GM12878 (cell line): ENCODE measurements around the gene THRA. TPM values are rescaled to one million over a fixed set of nuclear protein-coding genes. Genes with fewer than 3 reads are reported as not detected.

ENCODE experiments used
- EZH2 ChIP-seq: IDR thresholded peaks from 2 replicates; pipeline ENCODE4 v1.6.1; 2012; ENCODE audit warnings: low read depth, mild to moderate bottlenecking, control low read depth, inconsistent platforms, low read length, borderline replicate concordance; ENCODE audit not compliant: control insufficient read depth
- GATAD2B ChIP-seq: fragments of 450-650 bp; conservative IDR thresholded peaks from 2 replicates; pipeline ENCODE4 v1.6.1; 2017; ENCODE audit warnings: low read depth, mild to moderate bottlenecking, moderate library complexity
- MTA2 ChIP-seq: fragments of 450-650 bp; IDR thresholded peaks from 2 replicates; pipeline ENCODE4 v1.6.1; 2016; ENCODE audit warnings: low read depth, mild to moderate bottlenecking, moderate library complexity
- MYB ChIP-seq: fragments of 150-350 bp; IDR thresholded peaks from 2 replicates; pipeline ENCODE4 v1.6.1; 2014; ENCODE audit warnings: mild to moderate bottlenecking, low read depth, low read length, borderline replicate concordance
- PRDM15 ChIP-seq: fragments of 450-650 bp; formaldehyde crosslinking; IDR thresholded peaks from 2 replicates; pipeline ENCODE4 v1.4.0; 2020; ENCODE audit warnings: mild to moderate bottlenecking, moderate library complexity
- SUZ12 ChIP-seq: fragments of 200-600 bp; sonication (generic); IDR thresholded peaks from one replicate; pipeline ENCODE4 v1.6.1; 2018; ENCODE audit warnings: antibody characterized with exemption, mild to moderate bottlenecking; ENCODE audit not compliant: unreplicated experiment
- TCF3 ChIP-seq: IDR thresholded peaks from 2 replicates; pipeline ENCODE4 v1.6.1; 2012; ENCODE audit warnings: low read depth, mild to moderate bottlenecking, low read length, borderline replicate concordance; ENCODE audit not compliant: insufficient read depth
- ZNF384 ChIP-seq: IDR thresholded peaks from 2 replicates; pipeline ENCODE4 v1.6.1; 2012; ENCODE audit warnings: low read depth, mild to moderate bottlenecking, low read length, improper control_type of control experiment, borderline replicate concordance
- polyA plus RNA-seq, 11 experiments: library from polyadenylated mRNA; depleted of rRNA in 4 of 11; unstranded in 6 of 11; stranded (reverse) in 5 of 11; fragments of >200 nt; fragmentation: Nextera tagmentation in 4 of 11; fragmentation: Illumina TruSeq in 1 of 11; extraction: Ambion mirVana in 4 of 11; extraction: Trizol in 1 of 11; gene quantifications; 1 replicate in 1 of 11; 2 replicates in 10 of 11; pipeline versions ENCODE4 v1.2.1 to v1.2.3, GENCODE V29; 2011 to 2016; ENCODE audit warnings: inconsistent platforms in 2 of 11, missing spikeins in 2 of 11, low read depth in 1 of 11
- total RNA-seq, 4 experiments: library from RNA; depleted of rRNA in 3 of 4; stranded (reverse); fragments of >200 nt in 3 of 4; fragmentation: Illumina TruSeq in 1 of 4; extraction: Trizol in 1 of 4; gene quantifications; 2 replicates each; pipeline versions ENCODE4 v1.2.1 to v1.2.3, GENCODE V29; 2013 to 2021

The THRA gene
- total and polyA plus RNA-seq, 10 of the 15 experiments (the other 5 are each of a cell fraction or from before 2014, with no cell fraction given): 0.03 to 2.0 (median 0.64) TPM

DNA sequence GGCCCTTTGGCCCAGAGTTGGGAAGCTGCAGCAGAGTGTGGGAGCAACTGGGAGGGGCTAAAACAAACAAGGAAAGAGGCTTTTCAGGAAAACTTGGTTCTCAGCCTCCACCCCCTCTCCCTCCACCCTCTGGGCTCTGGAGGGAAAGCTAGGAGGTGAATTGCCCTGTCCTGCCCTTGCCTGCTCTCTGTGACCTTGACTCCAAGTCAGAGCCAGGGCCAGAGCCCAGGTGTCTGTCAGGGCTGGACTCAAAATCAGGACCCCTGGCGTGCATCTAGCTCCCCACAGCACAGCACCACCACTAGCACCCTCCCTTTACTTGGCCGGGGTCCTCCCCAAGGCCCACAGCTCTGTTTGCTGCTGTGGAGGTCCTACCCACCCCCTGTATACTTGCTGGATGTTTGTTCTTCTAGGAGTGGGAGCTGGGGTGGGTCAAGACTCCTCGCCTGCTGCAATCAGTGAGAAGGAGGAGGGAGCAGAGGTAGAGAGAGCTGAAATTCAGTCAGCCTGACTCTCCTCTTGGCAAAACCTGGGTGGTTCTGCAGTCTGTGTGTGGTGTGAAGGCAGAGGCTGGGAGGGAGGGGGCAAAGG, 40.4 kb downstream of the THRA start (continued):
- no peak for TF ChIP-seq ZNF384
- no peak for TF ChIP-seq SUZ12
- no peak for TF ChIP-seq EZH2
- no peak for TF ChIP-seq GATAD2B
- TF ChIP-seq MYB: no peak
- TF ChIP-seq PRDM15: no peak
- no peak for TF ChIP-seq TCF3
- no peak for TF ChIP-seq MTA2
- TF ChIP-seq, all 136 proteins: peak for 0
